Head of caudate nucleus (tissue), 42 donors: ENCODE results near the gene PIH1D1.
A peak's percentile ranks its signal among the peaks of the same experiment; 100 is the strongest.
"Not testable (repeated sequence)": the region's sequence is repeated elsewhere in the genome, so short reads cannot be mapped to it uniquely, and the experiment has no call there.

Source experiments
- DNase-seq, 42 donors: peaks; one replicate each; pipeline versions ENCODE4 v3.0.0 to v3.0.0-alpha.2; 2020 to 2021; ENCODE audit warnings: mixed read lengths in 7 of 42
- intact Hi-C: fragments of 100-400 bp; cut with DNase I; formaldehyde crosslinking; loops from one replicate; pipeline ENCODE4 v1.15.0; 2022

Gene PIH1D1

DNA sequence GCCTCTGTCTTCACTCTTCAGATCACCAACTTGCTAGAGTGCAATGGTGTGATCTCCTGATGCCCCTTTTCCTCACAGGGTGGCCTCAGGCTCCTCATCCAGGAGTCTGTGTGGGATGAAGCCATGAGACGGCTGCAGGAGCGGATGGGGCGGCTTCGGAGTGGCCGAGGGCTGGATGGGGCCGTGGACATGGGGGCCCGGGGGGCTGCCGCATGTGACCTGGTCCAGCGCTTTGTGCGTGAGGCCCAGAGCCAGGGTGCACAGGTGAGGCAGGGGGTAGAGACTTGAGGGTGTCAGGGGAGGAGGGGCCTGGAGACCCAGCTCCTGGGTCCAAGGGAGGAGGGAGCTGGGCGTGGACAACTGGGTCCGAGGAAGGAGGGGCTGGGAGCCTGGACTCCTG lies 10.9 kb upstream of the PIH1D1 start:
- intact Hi-C loops, result no loop called here
- DNase-seq, result no peak

DNA sequence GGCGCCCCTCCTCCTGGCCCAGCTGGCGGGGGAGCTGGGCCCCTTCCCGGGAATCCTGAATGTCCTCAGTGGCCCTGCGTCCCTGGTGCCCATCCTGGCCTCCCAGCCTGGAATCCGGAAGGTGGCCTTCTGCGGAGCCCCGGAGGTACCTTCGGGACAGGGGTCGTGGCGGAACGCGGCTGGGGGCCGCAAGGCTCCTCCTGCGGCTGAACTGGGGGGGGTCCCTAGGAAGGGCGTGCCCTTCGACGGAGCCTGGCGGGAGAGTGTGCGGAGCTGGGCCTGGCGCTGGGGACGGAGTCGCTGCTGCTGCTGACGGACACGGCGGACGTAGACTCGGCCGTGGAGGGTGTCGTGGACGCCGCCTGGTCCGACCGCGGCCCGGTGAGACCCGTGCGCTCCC lies 10.0 kb upstream of the PIH1D1 start:
- intact Hi-C loops, result no loop called here
- DNase-seq, result no peak

DNA sequence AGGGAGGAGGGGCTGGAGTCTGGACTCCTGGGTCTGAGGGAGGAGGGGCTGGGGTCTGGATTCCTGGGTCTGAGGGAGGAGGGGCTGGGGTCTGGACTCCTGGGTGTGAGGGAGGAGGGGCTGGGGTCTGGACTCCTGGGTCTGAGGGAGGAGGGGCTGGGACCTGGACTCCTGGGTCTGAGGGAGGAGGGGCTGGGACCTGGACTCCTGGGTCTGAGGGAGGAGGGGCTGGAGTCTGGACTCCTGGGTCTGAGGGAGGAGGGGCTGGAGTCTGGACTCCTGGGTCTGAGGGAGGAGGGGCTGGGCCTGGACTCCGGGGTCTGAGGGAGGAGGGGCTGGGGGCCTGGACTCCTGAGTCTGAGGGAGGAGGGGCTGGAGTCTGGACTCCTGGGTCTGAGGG lies 9.5 kb upstream of the PIH1D1 start:
- intact Hi-C loops, DNase-seq: not testable (repeated sequence)

DNA sequence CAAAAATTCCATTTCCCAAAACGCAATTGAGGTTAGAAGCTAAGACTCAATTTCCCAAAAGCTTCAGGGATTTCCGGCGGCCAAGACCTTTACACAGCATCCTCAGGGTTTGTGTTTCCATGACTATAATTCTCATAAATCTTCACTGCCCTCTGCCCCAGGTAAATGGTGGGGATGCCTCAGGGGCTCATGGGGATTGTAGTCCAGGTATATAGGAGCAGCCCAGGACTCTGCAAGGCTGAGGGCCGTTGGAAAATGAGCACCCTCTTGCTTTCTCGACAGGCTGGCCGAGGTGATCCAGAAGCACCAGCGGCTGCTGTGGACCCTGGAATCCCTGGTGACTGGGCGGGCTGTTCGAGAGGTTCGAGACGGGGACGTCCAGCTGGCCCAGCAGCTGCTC lies 7.8 kb upstream of the PIH1D1 start:
- intact Hi-C loops, result no loop called here
- DNase-seq, result no peak

DNA sequence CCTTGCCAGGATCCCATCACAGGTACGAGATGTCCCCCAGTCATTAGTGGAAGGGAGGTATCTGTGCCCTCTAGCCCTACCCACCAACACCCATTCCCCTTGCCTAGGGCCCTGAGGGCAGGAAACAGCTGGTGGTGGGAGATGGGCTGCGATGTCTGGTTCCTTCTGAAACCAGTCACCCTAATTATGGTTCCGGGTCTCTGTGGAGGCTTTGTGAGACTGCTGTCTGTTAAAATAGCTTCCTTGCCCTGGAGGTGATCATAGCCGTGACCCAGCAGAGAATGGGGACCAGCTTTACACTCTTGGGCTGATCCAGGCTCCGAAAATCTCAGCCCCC lies 6.9 kb upstream of the PIH1D1 start:
- intact Hi-C loops, result no loop called here
- no peak for DNase-seq

DNA sequence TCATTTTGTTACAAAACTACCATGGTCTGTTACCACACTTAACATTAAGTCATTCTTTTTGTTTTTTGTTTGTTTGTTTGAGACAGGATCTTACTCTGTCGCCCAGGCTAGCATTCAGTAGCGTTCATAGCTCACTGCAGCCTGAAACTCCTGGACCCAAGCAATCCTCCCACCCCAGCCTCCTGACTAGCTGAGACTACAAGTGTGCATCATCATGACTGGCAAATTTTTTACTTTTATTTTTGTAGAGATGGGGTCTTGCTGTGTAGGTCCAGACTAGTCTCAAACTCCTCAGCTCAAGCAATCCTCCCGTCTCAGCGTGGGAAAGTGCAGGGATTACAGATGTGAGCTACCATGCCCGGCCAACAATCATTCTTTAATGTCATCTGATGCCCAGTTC lies 4.7 kb upstream of the PIH1D1 start:
- DNase-seq, result no peak
- intact Hi-C loops, result no loop called here

DNA sequence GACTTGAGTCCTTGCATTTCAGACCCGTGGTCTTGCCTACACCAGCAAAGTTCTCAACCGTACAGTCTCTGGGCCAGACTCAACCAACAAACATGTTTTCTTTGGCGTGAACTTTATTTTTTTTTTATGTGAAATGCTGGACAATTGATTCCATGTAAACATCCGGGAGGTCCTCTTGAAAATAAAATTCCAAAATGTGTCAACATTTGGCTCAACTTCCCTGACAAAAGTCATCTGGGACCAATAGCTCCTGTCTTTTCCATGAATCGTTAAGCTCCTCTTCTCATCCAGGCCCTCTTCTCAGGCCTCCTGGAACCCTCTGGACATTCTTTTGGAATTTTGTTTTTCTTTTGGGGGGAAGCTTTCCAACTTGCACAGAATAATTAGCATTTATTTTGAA lies 4.2 kb upstream of the PIH1D1 start:
- intact Hi-C loops, result no loop called here
- DNase-seq, result no peak

DNA sequence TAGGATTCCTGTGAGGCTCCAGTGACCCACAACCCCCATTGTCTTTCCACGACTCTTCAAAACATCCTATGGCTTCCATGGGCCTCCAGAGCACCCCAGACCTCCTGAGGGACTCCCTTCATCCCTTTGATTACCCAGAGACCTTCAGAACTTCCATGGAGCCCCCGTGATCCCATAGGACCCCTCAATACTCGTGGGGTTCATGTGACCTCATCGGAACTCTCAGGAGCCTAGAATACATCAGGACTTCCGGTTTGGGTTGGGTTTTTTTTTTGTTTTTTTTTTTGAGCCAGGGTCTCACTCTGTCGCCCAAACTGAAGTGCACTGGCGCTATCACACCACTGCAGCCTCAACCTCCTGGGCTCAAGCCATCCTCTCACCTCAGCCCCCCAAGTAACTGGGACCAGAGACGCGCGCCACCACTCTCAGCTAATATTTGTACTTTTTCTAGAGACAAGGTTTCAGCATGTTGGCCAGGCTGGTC lies 2.2 kb upstream of the PIH1D1 start:
- no peak for DNase-seq
- intact Hi-C loops, result no loop called here

DNA sequence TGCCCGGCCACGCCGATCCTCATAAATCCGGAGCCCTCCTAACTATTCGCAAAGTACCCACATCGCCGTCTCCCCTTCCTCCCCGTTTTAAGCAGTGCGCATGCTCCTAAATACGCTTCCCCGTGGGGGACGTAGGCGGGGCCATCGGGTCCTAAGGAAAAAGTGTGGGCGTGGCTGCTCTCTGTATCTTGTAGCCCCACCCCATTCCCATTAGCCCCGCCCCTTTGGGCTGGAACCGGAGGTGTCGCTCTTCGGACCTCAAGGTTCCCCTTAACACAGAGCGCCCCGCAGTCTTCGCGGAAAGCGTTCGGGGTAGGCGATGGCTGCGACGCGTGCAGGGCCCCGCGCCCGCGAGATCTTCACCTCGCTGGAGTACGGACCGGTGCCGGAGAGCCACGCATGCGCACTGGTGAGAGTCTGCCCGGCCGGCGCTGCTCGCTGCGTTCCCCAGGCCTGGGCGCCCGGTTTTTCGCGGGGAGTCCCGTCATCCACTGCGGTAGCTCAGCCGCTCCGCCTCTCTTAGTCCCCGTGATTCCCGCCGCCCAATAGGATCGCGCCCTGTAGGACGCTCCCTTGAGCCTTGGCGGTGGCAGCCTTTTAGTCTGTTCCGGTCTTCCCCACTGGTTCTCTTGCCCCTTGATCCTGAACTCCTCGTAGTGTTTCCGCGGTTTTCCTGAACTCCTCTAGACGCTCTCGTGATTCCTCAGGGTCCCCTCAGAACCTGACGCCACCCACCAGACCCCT lies 1.6 kb upstream of the PIH1D1 start, which contains the start of gene ALDH16A1:
Gene ALDH16A1 (plus strand): TSS at position 213 of the 744 bp plus-strand sequence. CDS start 107 bp downstream, at position 320.
- intact Hi-C loops, result no loop called here
- DNase-seq, result peak; percentile 98 to 100 (median 99)

DNA sequence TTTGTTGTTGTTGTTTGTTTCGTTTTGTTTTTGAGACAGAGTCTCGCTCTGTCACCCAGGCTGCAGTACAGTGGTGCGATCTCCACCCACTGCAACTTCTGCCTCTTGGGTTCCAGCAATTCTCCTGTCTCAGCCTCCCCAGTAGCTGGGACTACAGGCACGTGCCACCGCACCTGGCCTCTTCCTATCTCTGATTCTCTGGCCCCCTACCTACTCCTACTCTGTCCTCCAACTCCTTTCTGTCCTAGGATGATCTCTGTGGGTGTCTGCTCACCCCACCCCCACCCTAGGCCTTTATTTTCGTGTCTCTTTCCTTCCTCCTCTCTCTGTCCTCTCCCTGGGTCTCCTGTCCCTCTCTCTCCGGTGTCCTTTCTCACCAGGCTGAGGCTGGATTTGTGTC lies 1.2 kb downstream of the PIH1D1 start:
- DNase-seq, result no peak
- intact Hi-C loops, result no loop called here

DNA sequence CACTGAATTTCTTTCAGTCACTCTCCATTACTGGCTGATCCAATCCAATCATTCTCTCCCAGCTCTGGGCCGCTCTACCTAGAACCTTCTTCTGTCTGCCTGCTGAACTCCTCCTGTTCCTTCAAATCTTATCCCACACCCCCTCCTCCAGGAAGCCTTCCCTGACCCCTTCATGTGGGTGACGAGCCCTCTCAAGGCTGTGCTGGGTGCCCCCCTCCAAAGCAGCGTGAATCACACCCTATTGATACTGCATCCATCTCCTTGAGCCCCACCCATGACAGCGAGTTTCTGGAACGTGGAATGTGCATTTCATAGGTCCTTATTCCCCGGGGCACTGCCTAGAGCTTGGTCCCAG lies 3.2 kb downstream of the PIH1D1 start:
- no peak for DNase-seq
- intact Hi-C loops, result loop anchor here (10.0 kb wide), 1 partner anchor 224 kb away; no protein-coding TSS in a partner anchor

DNA sequence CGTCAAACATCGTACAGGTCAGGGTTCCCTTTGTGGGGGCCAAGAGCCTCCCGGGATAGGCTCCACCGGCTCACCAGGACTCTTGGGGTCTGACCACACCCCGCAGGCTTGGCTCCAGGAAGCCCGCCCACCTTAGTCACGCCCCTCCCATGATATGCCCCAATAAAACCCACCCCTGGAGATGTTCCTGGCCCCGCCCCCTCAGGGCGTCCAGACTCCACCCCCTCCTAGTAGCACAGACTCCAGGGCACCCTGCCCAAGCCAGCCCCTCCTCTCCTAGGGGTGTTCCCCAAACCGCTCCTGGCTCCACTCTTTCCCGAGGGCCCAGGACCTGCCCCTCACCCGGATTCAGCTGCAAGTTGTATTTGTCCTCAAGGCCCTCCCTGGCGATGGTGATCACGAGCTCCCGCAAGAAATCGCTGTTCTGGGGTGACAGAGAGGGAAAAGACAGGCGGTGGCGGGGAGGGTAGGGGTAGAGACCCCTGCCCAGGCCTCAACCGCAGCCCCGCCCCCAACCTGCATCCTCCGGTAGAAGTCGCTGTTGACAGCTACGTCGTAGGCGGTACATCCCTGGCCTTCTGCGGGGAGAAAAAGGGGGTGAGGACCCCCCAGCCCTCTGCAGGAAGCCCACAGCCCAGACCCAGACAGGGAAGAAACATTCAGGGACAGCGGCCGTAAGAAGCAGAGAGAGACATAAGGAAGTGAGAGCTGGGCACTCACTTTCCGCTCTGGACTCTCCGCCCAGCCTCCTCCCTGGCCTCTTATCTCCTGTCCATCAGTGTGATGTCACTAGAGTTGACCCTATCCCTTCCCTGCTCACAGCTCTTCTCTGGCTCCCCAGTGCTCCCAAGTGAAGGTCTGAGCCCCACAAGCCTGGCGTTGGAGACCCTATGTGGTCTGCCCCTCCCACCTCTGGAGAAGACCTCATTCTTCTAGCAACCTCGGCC lies 3.9 kb downstream of the PIH1D1 start:
- peak in 1 of 42 donors; percentile 9 for DNase-seq
- intact Hi-C loops, result loop anchor here (10.0 kb wide), 1 partner anchor 223 kb away; no protein-coding TSS in a partner anchor

DNA sequence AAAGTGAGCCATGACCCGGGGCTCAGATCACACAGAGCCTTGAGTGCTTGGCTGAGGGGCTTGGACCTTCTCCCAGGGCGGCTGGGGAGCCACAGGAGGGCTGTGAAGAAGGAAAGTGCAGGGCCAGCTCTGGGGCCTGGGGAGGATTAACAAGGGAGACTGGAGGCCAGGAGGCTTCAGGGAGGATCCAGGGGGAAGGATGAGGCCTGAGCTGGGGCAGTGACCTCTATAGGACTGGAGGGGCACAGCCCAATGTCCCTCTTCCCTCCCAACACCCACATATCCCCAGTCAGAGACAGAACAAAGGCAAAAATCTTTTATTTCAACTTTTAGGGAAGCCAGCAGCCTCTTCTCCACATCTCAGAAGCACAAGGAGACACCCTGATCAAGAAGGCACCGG lies 5.6 kb downstream of the PIH1D1 start:
- intact Hi-C loops, result loop anchor here (10.0 kb wide), 1 partner anchor 221 kb away; no protein-coding TSS in a partner anchor
- DNase-seq, result no peak

DNA sequence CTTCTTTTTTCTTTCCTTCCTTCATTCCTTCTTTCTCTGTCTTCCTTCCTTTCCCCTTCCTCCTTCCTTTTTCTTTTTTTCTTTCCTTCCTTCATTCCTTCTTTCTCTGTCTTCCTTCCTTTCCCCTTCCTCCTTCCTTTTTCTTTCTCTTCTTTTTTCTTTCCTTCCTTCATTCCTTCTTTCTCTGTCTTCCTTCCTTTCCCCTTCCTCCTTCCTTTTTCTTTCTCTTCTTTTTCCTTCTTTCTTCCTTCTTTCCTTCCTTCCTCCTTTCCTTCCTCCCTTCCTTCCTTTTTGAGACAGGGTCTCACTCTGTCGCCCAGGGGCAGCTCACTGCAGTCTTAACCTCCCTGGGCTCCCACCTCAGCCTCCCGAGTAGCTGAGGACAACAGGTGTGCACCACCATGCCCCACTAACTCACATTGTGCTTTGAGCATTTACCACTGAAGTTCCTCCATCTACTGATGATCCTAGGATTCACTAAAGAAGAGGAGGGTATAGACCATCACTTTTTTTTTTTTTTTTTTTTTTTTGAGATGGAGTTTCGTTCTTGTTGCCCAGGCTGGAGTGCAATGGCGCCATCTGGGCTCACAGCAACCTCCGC lies 7.4 kb downstream of the PIH1D1 start:
- intact Hi-C loops, result loop anchor here (5.0 to 10.0 kb wide), 2 partner anchors 52 to 219 kb away; no protein-coding TSS in a partner anchor
- not testable (repeated sequence) for DNase-seq

DNA sequence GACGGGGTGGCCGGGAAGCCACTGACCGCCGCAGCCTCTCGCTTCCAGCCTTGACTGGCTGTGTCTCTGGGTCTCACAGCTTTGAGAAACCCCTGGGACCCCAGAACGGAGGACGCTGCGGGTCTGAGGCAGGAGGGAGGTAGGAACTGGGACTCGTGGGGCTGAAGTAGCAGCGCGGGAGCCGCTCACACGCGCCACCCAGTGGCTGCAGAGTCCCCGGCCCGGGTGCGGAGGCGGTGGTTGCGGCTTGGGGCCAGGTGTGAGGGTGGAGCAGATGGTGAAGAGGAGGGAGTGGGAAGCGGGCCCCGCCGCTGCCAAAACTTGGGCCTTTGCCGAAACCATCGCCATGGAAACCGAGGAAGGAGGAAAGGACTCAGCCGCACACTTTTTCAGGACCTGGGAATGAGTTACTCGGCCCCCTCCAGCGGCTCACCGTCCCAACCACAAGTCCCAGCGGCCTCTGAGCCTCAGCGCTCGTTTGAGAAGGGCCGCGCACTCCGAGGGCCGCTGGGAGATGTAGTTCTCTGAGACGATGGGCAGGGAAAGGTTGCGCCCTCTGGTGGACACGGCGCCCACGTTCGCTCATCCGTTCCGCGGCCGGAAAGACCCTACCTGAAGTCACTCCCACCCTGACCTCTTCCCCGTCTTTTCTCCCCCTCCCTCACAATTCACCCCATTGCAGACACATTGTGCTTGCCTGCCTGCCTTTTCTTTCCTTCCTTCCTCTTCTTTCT lies 8.1 kb downstream of the PIH1D1 start:
- intact Hi-C loops, result loop anchor here (5.0 to 10.0 kb wide), 2 partner anchors 51 to 219 kb away; no protein-coding TSS in a partner anchor
- DNase-seq, result peak; percentile 90 to 98 (median 95)

DNA sequence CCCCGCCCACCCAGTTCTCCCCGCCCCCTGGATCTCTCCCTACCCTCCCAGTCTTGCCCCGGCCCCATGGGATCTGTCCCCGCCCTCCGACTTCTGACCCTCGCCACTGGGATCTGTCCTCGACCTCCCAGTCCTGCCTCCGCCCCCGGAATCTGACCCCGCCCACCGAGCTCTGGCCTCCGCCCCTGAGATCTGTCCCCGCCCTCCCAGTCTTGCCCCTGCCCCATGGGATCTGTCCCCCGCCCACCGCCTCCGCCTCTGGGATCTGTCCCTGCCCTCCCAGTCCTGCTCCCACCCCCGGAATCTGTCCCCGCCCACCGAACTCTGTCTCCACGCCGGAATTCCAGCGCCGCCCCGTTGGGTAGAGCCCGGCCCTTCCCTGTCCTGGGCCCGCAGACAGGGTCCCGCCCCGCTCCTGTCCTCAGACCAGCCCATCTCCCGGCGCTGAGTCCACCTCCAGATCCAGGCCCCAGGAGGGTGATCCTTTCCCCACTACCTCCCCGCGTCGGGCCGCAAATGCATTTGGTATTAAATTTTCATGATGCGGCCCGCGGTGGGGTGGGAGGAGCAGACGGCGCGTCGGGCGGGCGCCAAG lies 8.7 kb downstream of the PIH1D1 start:
- intact Hi-C loops, result loop anchor here (5.0 to 10.0 kb wide), 2 partner anchors 51 to 218 kb away; no protein-coding TSS in a partner anchor
- DNase-seq, result peak in 38 of 42 donors; percentile 8 to 70 (median 32)

DNA sequence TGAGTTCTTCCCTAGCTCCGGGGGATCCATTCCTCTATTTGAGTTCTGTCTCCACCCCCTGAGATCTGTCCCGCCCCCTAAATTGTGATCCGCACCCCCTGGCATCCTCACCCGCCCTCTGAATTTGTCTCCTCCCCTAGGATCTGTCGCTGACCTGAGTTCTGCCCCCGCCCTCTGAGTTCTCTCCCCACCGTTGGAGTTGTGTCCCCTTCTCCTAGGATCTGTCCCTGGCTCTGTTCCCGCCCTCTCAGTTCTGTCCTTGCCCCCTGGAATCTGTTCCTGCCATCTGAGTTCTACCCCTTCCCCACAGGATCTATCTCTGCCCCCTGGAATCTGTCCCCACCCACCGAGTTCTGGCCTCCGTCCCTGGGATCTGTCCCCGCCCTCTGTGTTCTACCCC lies 9.3 kb downstream of the PIH1D1 start:
- intact Hi-C loops, result loop anchor here (5.0 to 10.0 kb wide), 2 partner anchors 50 to 218 kb away; no protein-coding TSS in a partner anchor
- DNase-seq, result no peak

DNA sequence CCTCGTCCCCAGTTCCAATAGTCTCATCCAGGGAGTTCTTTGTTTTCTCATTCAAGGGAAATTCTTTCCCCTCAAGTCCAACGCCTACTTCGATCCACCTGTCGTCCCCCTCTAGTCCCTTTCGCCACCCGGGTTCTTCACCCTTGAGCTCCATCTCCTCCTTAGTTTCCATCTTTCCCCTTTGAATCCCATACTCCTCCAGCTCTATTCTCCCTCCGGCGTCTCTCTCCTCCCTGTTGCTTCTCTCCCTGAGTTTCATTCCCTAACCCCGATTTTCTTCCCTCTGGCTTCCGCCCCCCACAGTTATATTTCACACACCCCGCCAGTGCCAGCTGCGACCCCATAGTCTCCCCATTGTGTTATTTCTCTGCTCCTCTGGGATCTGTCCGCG lies 9.7 kb downstream of the PIH1D1 start:
- intact Hi-C loops, result loop anchor here (5.0 to 10.0 kb wide), 2 partner anchors 50 to 217 kb away; no protein-coding TSS in a partner anchor
- DNase-seq, result no peak
